ENCODE results near the gene NECTIN2.

GRCh38 chr19:44893332-44894051 lies 47.4 kb downstream of the NECTIN2 start:
- TF ChIP-seq CTCF (IDR thresholded peaks at IDR 0.05) (no peak), TCF7L2 (IDR thresholded peaks at IDR 0.05; ENCODE audit: low read depth, low read length) (no peak)
